ENCODE measurements around the gene STAT2. TPM values are rescaled to one million over a fixed set of nuclear protein-coding genes. Genes with fewer than 3 reads are reported as not detected.

STAT2 gene
- total RNA-seq, 6 experiments from 2014 or later, result 82.8 to 182 (median 108) TPM

- Histone ChIP-seq H3K27me3 (no peaks in the 10 kb centered on the region), H3K4me1 (peaks cover 0 to 13% (median 5%) of the 10 kb centered on the region in 4 donors), H3K4me3 (peak within 1 kb of the TSS; percentile 74 to 90 (median 90)), H3K27ac (peak within 1 kb of the TSS; percentile 72 to 92 (median 87)), H3K36me3 (peaks cover 0 to 42% (median 18%) of the 10 kb centered on the region in 4 donors), H3K9me3 (no peaks in the 10 kb centered on the region)
- ATAC-seq (peak; percentile 90 to 95 (median 93)), DNase-seq (peak; percentile 97 to 98 (median 98))
- TF ChIP-seq POLR2A (IDR thresholded peaks at IDR 0.05), result peak; percentile 86
- TF ChIP-seq, protein P1, sequence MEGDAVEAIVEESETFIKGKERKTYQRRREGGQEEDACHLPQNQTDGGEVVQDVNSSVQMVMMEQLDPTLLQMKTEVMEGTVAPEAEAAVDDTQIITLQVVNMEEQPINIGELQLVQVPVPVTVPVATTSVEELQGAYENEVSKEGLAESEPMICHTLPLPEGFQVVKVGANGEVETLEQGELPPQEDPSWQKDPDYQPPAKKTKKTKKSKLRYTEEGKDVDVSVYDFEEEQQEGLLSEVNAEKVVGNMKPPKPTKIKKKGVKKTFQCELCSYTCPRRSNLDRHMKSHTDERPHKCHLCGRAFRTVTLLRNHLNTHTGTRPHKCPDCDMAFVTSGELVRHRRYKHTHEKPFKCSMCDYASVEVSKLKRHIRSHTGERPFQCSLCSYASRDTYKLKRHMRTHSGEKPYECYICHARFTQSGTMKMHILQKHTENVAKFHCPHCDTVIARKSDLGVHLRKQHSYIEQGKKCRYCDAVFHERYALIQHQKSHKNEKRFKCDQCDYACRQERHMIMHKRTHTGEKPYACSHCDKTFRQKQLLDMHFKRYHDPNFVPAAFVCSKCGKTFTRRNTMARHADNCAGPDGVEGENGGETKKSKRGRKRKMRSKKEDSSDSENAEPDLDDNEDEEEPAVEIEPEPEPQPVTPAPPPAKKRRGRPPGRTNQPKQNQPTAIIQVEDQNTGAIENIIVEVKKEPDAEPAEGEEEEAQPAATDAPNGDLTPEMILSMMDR (IDR thresholded peaks at IDR 0.05), result peak; percentile 5 to 28 (median 12)
- intact Hi-C loops (cut with DNase I), result no loop called here
- 1% methylated on average over 11 of the region's 62 CpGs for WGBS (ENCODE audit: insufficient coverage, low coverage, low lambda C conversion rate, missing lambda C conversion rate)
These were observed 44.1 kb downstream of the STAT2 start, which contains the start of gene CNPY2 for GRCh38 chr12:56315622-56316473. TSS of gene CNPY2 (minus strand) at chr12:56315988. CDS start at chr12:56315217, 771 bp downstream.

GRCh38 chr12:56315249-56315621 lies 44.7 kb downstream of the STAT2 start:
- 0% methylated on average over 7 of the region's 11 CpGs for WGBS (ENCODE audit: insufficient coverage, low coverage, low lambda C conversion rate, missing lambda C conversion rate)
- DNase-seq, result peak in 1 of 3 donors; percentile 56
- peak overlapping the region; percentile 72 to 92 (median 87) for H3K27ac ChIP-seq

DNA sequence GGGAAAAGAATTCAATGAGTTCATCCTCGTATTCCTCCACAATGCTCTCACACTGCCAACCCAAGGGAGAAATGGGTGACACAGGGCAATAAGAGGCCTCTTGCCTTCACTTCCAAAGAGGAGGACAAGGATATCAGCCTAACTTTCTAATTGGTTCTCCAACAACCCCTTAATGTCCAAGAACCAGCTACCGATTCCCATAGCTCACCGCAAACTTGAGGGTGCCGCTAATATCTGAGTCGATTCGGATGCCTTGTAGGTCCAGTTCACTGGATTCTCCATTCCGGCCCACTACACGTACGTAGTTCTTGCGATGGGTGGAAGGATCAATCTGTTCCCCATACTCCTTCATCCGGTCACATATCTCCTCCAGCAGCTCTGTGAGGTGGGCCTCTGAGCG lies 48.9 kb downstream of the STAT2 start:
- Histone ChIP-seq H3K36me3 (peaks cover 0 to 40% (median 17%) of the 10 kb centered on the region in 4 donors), H3K9me3 (no peaks in the 10 kb centered on the region), H3K27me3 (no peaks in the 10 kb centered on the region), H3K4me3 (no peak overlapping the region), H3K4me1 (peaks cover 0 to 15% (median 3%) of the 10 kb centered on the region in 4 donors), H3K27ac (no peak overlapping the region)
- no peak for DNase-seq
- ATAC-seq, result no peak
- 94% methylated on average over 6 of the region's 12 CpGs for WGBS (ENCODE audit: insufficient coverage, low coverage, low lambda C conversion rate, missing lambda C conversion rate)
- intact Hi-C loops (cut with DNase I), result no loop called here
- TF ChIP-seq, protein P1 (IDR thresholded peaks at IDR 0.05), result no peak
- no peak for TF ChIP-seq POLR2A (IDR thresholded peaks at IDR 0.05)

More at GRCh38 chr12:56315249-56315621, 44.7 kb downstream of the STAT2 start:
- no peaks in the 10 kb centered on the region for H3K27me3 ChIP-seq
- peak in 1 of 4 donors; percentile 2 for ATAC-seq
- intact Hi-C loops (cut with DNase I), result no loop called here
- H3K9me3 ChIP-seq, result no peaks in the 10 kb centered on the region
- TF ChIP-seq, protein P1 (IDR thresholded peaks at IDR 0.05), result no peak
- TF ChIP-seq POLR2A (IDR thresholded peaks at IDR 0.05), result no peak
- H3K4me1 ChIP-seq, result peaks cover 0 to 13% (median 5%) of the 10 kb centered on the region in 4 donors
- H3K36me3 ChIP-seq, result peaks cover 0 to 42% (median 17%) of the 10 kb centered on the region in 4 donors
- H3K4me3 ChIP-seq, result peak overlapping the region; percentile 74 to 90 (median 90)

GRCh38 chr12:56308714-56309113 lies 51.2 kb downstream of the STAT2 start:
- ATAC-seq (no peak), DNase-seq (no peak)
- H3K27ac ChIP-seq, result no peak overlapping the region
- 95% methylated on average over 3 of the region's 3 CpGs for WGBS (ENCODE audit: insufficient coverage, low coverage, low lambda C conversion rate, missing lambda C conversion rate)
- H3K36me3 ChIP-seq, result peaks cover 0 to 35% (median 17%) of the 10 kb centered on the region in 4 donors
- H3K9me3 ChIP-seq, result no peaks in the 10 kb centered on the region
- H3K4me3 ChIP-seq, result no peak overlapping the region
- H3K27me3 ChIP-seq, result no peaks in the 10 kb centered on the region
- peaks cover 0 to 18% (median 5%) of the 10 kb centered on the region in 4 donors for H3K4me1 ChIP-seq
- TF ChIP-seq, protein P1 (IDR thresholded peaks at IDR 0.05), result no peak
- no peak for TF ChIP-seq POLR2A (IDR thresholded peaks at IDR 0.05)
- intact Hi-C loops (cut with DNase I), result no loop called here

Measured in right lobe of liver (tissue), 6 donors.